GM18861 (cell line): ENCODE results near the gene FKBP5.
"Not testable (repeated sequence)": the region's sequence is repeated elsewhere in the genome, so short reads cannot be mapped to it uniquely, and the experiment has no call there.

ENCODE experiments used
- ATAC-seq: cut with Tn5 transposase; IDR thresholded peaks from one replicate; pipeline ENCODE4 v1.9.1; 2021; ENCODE audit not compliant: unreplicated experiment

The FKBP5 gene

GRCh38 chr6:35724059-35724458 lies 35.3 kb upstream of the FKBP5 start:
- no peak for ATAC-seq

GRCh38 chr6:35723587-35723986 lies 34.9 kb upstream of the FKBP5 start:
- ATAC-seq, result no peak

- ATAC-seq, result no peak
Observed at GRCh38 chr6:35722121-35722761, 33.5 kb upstream of the FKBP5 start.

- ATAC-seq, result peak; percentile 40
Observed at GRCh38 chr6:35719830-35720733, 31.4 kb upstream of the FKBP5 start.

GRCh38 chr6:35719404-35719829 lies 30.7 kb upstream of the FKBP5 start:
- ATAC-seq, result peak; percentile 17

- ATAC-seq, result peak; percentile 18
Observed at GRCh38 chr6:35718911-35719381, 30.2 kb upstream of the FKBP5 start.

- no peak for ATAC-seq
Observed at GRCh38 chr6:35718375-35718736, 29.6 kb upstream of the FKBP5 start.

GRCh38 chr6:35717449-35718374 lies 29.0 kb upstream of the FKBP5 start:
- no peak for ATAC-seq

- ATAC-seq, result no peak
Observed at GRCh38 chr6:35716798-35717197, 28.1 kb upstream of the FKBP5 start.

- no peak for ATAC-seq
Observed at GRCh38 chr6:35713006-35713767, 24.5 kb upstream of the FKBP5 start.

GRCh38 chr6:35711731-35712130 lies 23.0 kb upstream of the FKBP5 start:
- no peak for ATAC-seq

GRCh38 chr6:35710241-35710847 lies 21.6 kb upstream of the FKBP5 start:
- ATAC-seq, result no peak

- no peak for ATAC-seq
Observed at GRCh38 chr6:35708585-35708984, 19.9 kb upstream of the FKBP5 start.

GRCh38 chr6:35707714-35708407 lies 19.1 kb upstream of the FKBP5 start:
- ATAC-seq, result no peak

- no peak for ATAC-seq
Observed at GRCh38 chr6:35706468-35706867, 17.8 kb upstream of the FKBP5 start.

GRCh38 chr6:35703554-35703953 lies 14.8 kb upstream of the FKBP5 start:
- ATAC-seq, result no peak

- no peak for ATAC-seq
Observed at GRCh38 chr6:35698858-35699257, 10.1 kb upstream of the FKBP5 start.

- not testable (repeated sequence) for ATAC-seq
Observed at GRCh38 chr6:35698430-35698829, 9.7 kb upstream of the FKBP5 start.

GRCh38 chr6:35694462-35694861 lies 5.7 kb upstream of the FKBP5 start:
- ATAC-seq, result no peak
